ENCODE results near the gene MMP27.

GRCh38 chr11:102653744-102654291 is 51.8 kb downstream of the MMP27 start:
- TF ChIP-seq CTCF (IDR thresholded peaks at IDR 0.05) = no peak
- TF ChIP-seq EP300 (IDR thresholded peaks at IDR 0.05) = no peak
- no peak for TF ChIP-seq POLR2AphosphoS5 (IDR thresholded peaks at IDR 0.05)
- TF ChIP-seq POLR2A (IDR thresholded peaks at IDR 0.05) = no peak
